NCI-H82 treated with DMSO at 0.1 percent for 48 hours (cell line): ENCODE measurements around the gene TBL1XR1.

Experiments used
- DNase-seq: peaks from one replicate; lab custom pipeline; 2025; ENCODE audit not compliant: unreplicated experiment; lab: John Stamatoyannopoulos, UW

The TBL1XR1 gene

DNA sequence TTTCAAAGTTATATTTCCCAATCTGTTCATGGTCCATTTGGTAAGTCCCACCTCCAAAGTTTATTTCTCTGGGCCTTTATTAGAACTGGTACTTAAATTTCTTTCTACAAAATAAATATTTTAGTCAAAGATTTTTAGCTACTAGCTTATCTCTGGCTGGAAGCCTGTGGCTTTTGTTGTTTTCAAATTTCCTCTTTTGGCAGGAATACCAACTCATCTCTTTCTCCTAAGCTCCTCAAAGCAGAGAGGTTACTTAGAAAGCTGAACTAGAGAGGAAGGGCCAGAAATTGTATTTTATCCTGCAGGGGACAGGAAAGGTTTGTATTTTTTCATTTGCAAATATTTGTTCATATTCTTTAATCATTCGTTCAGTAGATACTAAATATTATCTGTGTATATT, 227.8 kb downstream of the TBL1XR1 start:
- no peak for DNase-seq
